Stimulated activated CD8-positive, alpha-beta memory T cell treated with anti-CD3 and anti-CD28 coated beads, Interleukin-12 subunit alpha, Interleukin-12 subunit beta, amount 100 ng/mL, for 4 hours (primary cell): ENCODE results near the gene PGF.
A peak's percentile ranks its signal among the peaks of the same experiment; 100 is the strongest.

ENCODE experiments used
- DNase-seq: peaks from one replicate; pipeline ENCODE4 v3.0.0-alpha.2; 2020; ENCODE audit warnings: low read depth

Gene PGF

GRCh38 chr14:74918380-74918779, 37.0 kb downstream of the PGF start:
- DNase-seq = no peak

- no peak for DNase-seq
Observed at GRCh38 chr14:74917646-74918081, 37.7 kb downstream of the PGF start.

- no peak for DNase-seq
Observed at GRCh38 chr14:74917178-74917543, 38.2 kb downstream of the PGF start.

GRCh38 chr14:74915826-74916225, 39.6 kb downstream of the PGF start:
- no peak for DNase-seq

- no peak for DNase-seq
Observed at GRCh38 chr14:74915426-74915825, 40.0 kb downstream of the PGF start.

- no peak for DNase-seq
Observed at GRCh38 chr14:74913986-74914573, 41.3 kb downstream of the PGF start.

- no peak for DNase-seq
Observed at GRCh38 chr14:74913393-74913910, 41.9 kb downstream of the PGF start.

GRCh38 chr14:74912801-74913200, 42.6 kb downstream of the PGF start:
- no peak for DNase-seq

- no peak for DNase-seq
Observed at GRCh38 chr14:74912111-74912510, 43.3 kb downstream of the PGF start.

GRCh38 chr14:74911704-74912103, 43.7 kb downstream of the PGF start:
- no peak for DNase-seq

GRCh38 chr14:74911221-74911620, 44.2 kb downstream of the PGF start:
- DNase-seq = no peak

- DNase-seq = no peak
Observed at GRCh38 chr14:74910556-74910955, 44.8 kb downstream of the PGF start.

- DNase-seq = no peak
Observed at GRCh38 chr14:74909911-74910310, 45.5 kb downstream of the PGF start.

GRCh38 chr14:74909501-74909900, 45.9 kb downstream of the PGF start:
- no peak for DNase-seq

- DNase-seq = no peak
Observed at GRCh38 chr14:74908861-74909341, 46.5 kb downstream of the PGF start.

GRCh38 chr14:74907744-74908143, 47.7 kb downstream of the PGF start:
- DNase-seq = no peak

- DNase-seq = no peak
Observed at GRCh38 chr14:74906925-74907521, 48.4 kb downstream of the PGF start.

GRCh38 chr14:74905595-74906142, 49.7 kb downstream of the PGF start:
- DNase-seq = peak; percentile 49

- DNase-seq = no peak
Observed at GRCh38 chr14:74904635-74905503, 50.5 kb downstream of the PGF start.

GRCh38 chr14:74902941-74903705, 52.3 kb downstream of the PGF start:
- DNase-seq = no peak

- DNase-seq = no peak
Observed at GRCh38 chr14:74898694-74899093, 56.7 kb downstream of the PGF start.

- DNase-seq = no peak
Observed at GRCh38 chr14:74898083-74898482, 57.3 kb downstream of the PGF start.
